PC-9 (cell line): ENCODE data around the gene ANKRD44.

Source experiments
- EZH2 ChIP-seq: fragments of 200-600 bp; sonication (generic); IDR thresholded peaks from 2 replicates; pipeline ENCODE4 v1.8.0; 2017; ENCODE audit warnings: antibody characterized with exemption, low read depth
- TF ChIP-seq, protein P1 (sequence below): fragments of 200-600 bp; sonication (generic); conservative IDR thresholded peaks from 2 replicates; pipeline ENCODE4 v1.6.1; 2017; ENCODE audit warnings: mixed run types, antibody characterized with exemption, mild to moderate bottlenecking, moderate library complexity

- TF ChIP-seq, protein P1, sequence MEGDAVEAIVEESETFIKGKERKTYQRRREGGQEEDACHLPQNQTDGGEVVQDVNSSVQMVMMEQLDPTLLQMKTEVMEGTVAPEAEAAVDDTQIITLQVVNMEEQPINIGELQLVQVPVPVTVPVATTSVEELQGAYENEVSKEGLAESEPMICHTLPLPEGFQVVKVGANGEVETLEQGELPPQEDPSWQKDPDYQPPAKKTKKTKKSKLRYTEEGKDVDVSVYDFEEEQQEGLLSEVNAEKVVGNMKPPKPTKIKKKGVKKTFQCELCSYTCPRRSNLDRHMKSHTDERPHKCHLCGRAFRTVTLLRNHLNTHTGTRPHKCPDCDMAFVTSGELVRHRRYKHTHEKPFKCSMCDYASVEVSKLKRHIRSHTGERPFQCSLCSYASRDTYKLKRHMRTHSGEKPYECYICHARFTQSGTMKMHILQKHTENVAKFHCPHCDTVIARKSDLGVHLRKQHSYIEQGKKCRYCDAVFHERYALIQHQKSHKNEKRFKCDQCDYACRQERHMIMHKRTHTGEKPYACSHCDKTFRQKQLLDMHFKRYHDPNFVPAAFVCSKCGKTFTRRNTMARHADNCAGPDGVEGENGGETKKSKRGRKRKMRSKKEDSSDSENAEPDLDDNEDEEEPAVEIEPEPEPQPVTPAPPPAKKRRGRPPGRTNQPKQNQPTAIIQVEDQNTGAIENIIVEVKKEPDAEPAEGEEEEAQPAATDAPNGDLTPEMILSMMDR: no peak
- no peak for TF ChIP-seq EZH2
Measured at GRCh38 chr2:197033222-197033621, 277.4 kb downstream of the ANKRD44 start.
